GM12878 (cell line): ENCODE measurements around the gene C11orf98.

ENCODE experiments used
- CTCF ChIP-seq, 3 experiments: IDR thresholded peaks in 2 of 3; conservative IDR thresholded peaks in 1 of 3; 2 replicates each; pipeline ENCODE4 v1.5.1; 2011; ENCODE audit warnings: low read depth in 3 of 3, low read length in 3 of 3, mild to moderate bottlenecking in 3 of 3, control low read depth in 2 of 3, moderate library complexity in 2 of 3, inconsistent platforms in 1 of 3, mixed read lengths in 1 of 3; ENCODE audit not compliant: control insufficient read depth in 2 of 3, insufficient read depth in 1 of 3; ENCODE audit errors: extremely low read depth in 1 of 3
- ESRRA ChIP-seq: IDR thresholded peaks from 2 replicates; pipeline ENCODE4 v1.6.1; 2012; ENCODE audit warnings: mild to moderate bottlenecking, low read length, improper control_type of control experiment
- FOS ChIP-seq: IDR thresholded peaks from 3 replicates; pipeline ENCODE4 v1.6.1; 2011; ENCODE audit warnings: borderline replicate concordance; ENCODE audit not compliant: insufficient read length; ENCODE audit errors: extremely low read depth
- POLR2A ChIP-seq: IDR thresholded peaks from 2 replicates; pipeline ENCODE4 v1.6.1; 2011; ENCODE audit warnings: low read depth, mild to moderate bottlenecking, low read length
- RAD51 ChIP-seq: fragments of 450-650 bp; IDR thresholded peaks from 2 replicates; pipeline ENCODE4 v1.6.1; 2016; ENCODE audit warnings: moderate library complexity, mild to moderate bottlenecking, inconsistent platforms
- TAF1 ChIP-seq: IDR thresholded peaks from 2 replicates; pipeline ENCODE4 v1.6.1; 2011; ENCODE audit warnings: mild to moderate bottlenecking, low read depth, low read length, borderline replicate concordance
- ZNF217 ChIP-seq: fragments of 450-650 bp; IDR thresholded peaks from 2 replicates; pipeline ENCODE4 v1.6.1; 2017; ENCODE audit warnings: antibody characterized with exemption, mild to moderate bottlenecking

GRCh38 chr11:62649486-62649885, 15.5 kb downstream of the C11orf98 start:
- no peak for TF ChIP-seq RAD51
- no peak for TF ChIP-seq TAF1
- no peak for TF ChIP-seq POLR2A
- no peak for TF ChIP-seq CTCF (IDR thresholded peaks at IDR 0.05 in 2 of 3, conservative IDR thresholded peaks at IDR 0.05 in 1 of 3; ENCODE audit: control insufficient read depth in 2 of 3, extremely low read depth in 1 of 3, insufficient read depth in 1 of 3, low read depth in 3 of 3, low read length in 3 of 3)
- TF ChIP-seq ZNF217 = no peak
- no peak for TF ChIP-seq FOS
- no peak for TF ChIP-seq ESRRA
